Measurements from ENCODE around the gene KRT83.
A peak's percentile ranks its signal among the peaks of the same experiment; 100 is the strongest.
"Not testable (repeated sequence)": the region's sequence is repeated elsewhere in the genome, so short reads cannot be mapped to it uniquely, and the experiment has no call there.

Gene KRT83

DNA sequence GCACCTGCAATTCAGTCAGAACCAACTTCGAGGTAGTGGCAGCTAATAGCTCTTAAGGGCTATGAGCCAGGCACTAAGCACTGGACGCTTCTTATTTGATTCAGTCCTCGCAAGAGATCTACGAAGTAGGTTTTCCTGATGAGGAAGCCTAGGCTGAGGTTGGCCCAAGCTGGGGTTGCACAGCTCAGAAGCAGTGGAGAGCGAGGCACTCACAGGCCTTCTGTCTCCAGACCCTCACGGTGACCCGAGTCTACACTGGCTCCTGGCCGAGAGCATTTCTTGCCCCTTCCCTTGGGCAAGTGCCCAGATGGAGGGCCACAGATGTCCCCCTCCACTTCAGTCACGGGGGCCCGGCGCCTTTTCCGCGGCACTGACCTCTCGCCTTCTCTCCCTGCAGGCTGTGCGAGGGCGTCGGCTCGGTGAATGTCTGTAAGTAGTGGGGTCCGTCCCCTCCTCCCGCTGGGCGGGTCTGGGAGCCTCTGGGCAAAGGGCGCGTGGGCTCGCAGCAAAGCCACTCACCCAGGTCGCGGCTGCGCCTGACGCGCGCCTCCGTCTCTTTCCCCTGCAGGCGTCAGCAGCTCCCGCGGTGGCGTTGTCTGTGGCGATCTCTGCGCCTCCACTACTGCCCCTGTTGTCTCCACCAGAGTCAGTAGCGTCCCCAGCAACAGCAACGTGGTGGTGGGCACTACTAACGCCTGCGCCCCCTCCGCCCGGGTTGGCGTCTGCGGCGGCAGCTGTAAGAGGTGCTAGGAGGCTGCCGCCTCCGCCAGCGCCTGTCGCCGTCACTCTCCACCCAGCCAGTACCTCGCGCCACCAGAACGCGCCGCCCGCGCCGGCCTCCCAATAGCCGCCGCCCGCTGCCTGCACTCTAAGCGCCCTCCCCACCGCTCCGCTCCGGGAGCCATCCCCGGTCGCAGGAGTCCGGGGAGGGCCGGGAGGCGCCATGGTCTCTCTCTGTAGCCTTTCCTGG lies 13.1 kb downstream of the KRT83 start:
- peak; percentile 55 to 72 for DNase-seq

DNA sequence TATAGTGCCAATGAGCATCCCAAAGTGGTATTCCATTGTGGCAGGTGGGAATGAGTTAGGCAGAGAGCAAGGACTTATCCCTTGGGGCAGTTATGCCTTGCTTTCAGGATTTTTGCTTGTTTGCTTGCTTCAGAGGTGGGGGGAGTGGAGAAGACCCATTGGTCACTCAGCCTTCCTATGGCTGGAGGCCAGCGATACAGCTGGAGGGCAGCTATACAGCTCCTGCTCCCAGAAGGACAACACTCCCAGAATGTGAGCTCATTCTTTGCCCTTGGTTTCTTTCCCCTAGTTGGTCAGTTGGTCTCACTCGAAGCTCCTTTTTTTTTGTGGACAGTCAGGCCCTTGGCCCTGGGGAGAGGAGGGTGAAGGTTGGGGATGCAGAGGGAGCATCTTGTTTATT lies 14.5 kb downstream of the KRT83 start:
- no peak for DNase-seq

DNA sequence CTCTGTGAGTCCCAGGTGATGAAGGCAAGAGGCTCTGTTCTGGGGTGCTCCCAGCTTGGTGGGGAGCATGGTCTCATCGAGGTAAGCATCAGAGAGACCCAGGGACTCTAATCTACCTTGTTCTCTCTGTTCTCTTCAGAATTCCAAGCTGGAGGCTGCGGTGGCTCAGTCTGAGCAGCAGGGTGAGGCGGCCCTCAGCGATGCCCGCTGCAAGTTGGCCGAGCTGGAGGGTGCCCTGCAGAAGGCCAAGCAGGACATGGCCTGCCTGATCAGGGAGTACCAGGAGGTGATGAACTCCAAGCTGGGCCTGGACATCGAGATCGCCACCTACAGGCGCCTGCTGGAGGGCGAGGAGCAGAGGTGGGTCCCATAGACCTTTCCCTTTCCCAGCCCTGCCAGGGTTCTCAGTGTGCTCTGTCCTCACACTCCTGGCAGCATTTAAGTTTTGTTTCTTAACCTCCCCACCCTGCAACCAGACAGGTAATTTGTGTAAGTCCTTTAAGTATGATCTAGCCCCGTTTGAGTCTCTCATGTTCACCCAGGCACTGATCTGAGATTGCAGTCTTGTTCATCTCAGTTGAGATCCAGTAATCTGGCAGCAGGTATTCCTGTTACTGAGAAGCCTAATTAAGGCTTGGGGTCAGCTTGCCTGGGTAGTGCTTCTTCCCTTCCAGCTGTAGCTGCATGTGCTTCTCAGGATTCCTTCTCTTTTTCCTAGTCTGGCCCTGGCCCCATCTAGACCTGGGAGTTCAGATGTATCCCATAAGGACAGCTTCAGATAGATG lies 15.1 kb downstream of the KRT83 start:
- no peak for DNase-seq

DNA sequence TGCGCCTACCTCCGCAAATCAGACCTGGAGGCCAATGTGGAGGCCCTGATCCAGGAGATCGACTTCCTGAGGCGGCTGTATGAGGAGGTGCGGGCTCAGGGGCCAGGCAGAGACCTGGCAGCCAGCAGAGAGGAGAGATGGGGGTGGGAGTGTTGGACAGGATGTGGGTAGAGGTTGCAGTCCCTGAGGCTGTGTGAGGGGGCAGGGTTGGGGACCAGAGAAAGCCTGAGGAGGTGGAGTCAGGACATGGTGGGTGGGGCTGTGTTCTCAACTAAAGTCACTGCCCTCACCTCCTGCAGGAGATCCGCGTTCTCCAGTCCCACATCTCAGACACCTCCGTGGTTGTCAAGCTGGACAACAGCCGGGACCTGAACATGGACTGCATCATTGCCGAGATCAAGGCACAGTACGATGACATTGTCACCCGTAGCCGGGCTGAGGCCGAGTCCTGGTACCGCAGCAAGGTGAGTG lies 16.2 kb downstream of the KRT83 start:
- DNase-seq = peak in 1 of 2 experiments; percentile 33

DNA sequence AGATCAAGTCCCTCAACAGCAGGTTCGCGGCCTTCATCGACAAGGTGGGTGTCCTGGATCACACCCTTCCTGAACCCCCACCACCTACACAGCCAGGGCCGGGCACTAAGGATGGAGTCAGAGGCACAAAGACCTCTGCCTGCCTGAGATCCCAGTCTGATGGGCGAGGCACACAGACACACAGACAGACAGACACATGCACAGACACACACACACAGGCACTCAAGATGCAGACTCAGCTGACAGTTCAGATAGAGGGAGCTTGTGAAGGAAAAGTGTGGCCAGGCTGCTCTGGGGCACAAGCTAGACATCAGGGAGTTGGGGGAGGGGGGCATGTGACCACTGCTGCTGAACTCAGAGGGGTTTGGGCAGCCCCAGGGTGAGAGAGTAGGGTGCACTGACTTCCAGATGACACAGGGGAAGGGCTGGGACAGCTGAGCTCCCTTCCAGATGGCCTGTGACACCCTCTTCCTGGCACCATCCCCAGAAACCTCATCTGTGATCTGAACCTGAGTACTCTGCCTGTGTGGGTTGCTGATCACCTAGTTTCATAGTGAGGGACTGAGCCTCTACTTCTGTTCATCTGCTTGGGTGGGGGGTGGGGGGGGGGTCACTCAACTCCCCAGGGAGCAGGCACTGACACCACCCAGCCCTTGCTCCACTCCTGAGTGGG lies 18.8 kb downstream of the KRT83 start:
- DNase-seq = not testable (repeated sequence)

DNA sequence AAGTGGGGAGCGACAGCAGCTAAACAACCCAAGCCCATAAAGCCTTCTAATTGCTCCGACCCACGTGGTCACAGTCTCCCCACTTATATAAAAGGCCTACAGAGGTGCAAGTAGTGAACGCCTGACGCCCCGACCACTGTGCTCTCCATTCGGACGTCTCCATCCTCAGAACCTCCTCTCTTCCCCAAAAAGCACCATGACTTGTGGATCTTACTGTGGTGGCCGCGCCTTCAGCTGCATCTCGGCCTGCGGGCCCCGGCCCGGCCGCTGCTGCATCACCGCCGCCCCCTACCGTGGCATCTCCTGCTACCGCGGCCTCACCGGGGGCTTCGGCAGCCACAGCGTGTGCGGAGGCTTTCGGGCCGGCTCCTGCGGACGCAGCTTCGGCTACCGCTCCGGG lies 19.5 kb downstream of the KRT83 start:
- DNase-seq = not testable (repeated sequence)

DNA sequence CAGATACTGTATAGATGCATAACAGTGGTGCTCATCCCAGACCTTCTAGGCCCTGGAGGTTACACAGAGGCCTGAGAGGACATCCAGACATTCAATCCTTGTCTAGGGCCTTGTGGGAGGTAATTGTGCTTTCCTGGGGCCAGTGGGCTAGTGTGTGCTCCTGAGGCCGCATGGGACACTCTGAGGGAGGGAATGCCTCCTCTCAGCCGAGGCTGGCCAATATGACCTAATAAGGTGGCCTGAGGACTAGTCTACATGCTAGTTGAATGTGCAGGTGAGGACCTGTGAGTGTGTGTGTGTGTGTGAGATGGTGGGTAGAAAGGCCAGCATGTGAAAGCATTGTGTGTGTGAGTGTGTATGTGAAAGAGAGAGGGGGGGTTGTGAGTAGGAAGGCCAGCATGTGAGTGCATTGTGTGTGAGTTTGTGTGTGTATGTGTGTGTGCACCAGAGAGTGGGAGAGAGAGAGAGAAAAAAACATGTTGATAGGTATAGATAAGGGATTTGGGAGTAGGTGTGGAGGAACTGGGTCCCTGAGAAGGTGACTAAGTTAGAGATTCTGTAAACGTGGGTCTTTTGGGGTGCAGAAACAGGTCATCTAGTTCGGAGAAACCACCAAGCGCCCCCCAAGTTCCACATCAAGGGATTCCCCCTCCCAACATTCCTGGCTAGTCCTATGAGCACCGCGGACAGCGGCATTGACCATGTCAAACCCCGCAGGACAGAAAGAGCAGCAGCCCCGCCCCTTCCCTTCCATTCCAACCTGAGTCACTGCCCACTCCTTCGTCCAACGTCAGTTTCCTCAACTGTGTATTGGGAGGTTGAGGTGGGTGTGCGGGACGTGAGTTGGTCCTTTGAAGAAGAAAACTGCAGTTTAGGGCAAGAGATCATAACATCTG lies 20.2 kb downstream of the KRT83 start:
- DNase-seq = no peak

DNA sequence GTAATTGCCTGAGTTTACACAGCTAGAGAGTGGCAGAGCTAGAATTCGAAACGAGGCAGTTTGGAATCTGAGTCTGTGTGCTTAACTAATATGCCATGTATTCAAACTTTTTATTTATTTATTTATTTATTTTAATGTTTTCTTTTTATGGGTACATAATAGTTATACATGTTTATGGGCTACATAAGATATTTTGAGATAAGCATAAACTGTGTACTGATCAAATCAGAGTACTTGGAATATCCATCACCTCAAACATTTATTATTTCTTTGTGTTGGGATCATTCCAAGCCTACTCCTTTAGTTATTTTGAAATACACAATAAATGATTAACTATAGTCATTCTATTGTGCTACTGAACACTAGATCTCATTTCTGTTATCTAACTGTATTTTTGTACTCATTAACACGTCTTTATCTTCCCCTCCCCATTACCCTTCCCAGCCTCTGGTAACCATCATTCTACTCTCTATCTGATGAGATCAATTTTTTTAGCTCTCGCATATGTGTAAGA lies 22.5 kb downstream of the KRT83 start:
- DNase-seq = no peak

DNA sequence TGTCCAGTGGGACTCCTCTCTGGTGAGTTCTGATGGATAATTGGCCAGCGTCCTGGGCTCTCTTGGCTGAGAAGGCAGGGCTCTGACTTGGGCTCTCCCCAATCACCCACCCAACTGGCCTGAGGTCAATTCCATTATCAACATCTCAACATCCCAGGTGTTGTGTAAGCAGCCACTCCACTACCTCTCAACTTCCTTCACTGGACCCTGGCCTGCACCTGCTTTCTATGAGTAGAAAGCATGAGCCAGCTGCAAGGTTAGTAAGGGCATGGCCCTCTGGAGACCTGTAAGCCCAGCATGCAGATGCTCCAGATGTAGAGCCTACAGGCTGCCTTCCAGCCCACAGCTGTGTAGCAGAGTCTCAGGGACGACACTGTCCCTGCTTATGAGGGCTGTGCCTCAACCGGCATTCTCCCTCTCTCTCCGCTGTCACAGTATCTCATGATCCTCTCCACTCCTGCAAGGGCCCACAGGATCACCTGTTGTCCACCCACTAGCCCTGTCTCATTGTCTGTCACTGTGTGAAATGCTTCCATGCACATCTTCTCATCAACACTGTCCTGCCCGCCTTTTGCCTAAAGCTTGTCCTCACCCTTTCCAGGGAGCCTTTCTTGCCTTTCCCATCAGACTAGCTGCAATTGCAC lies 24.5 kb downstream of the KRT83 start:
- no peak for DNase-seq

DNA sequence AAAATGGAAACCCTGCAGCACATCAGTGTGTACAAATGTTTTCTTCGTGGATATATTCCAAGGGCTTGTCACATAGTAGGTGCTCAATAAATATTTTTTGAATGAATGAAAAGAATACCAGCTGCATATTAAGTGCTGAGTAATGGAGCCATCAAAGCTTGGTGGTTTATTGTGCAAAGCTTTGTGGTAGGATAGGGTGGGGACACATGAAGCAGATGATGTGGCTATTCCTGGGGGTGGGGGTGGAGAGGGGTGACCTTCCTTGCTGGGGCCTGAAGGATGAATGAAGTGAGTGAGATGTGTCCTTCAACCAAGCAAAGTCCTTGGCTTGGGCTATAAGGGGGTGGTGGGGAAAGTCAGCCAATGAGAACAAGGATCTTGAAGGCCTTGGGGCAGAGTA lies 25.5 kb downstream of the KRT83 start:
- DNase-seq = peak in 1 of 2 experiments; percentile 4

DNA sequence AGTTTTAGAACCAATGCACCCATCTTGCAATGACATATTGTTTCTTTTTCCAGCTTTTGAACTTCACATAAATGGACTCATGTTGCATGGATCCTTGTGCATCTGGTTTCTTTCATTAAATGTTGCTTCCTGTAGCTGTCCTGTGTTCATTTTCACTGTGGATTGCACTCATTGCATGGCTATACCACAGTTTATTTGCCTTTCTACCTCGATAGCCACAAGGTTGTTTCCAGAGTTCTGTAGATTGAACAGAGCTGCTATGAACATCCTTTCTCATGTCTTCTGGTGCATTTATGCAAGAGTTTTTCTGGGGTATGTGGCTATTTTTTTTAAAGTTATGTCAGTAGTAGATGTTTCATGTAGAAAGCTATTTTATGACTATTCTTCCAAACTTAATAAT lies 26.4 kb downstream of the KRT83 start:
- no peak for DNase-seq

DNA sequence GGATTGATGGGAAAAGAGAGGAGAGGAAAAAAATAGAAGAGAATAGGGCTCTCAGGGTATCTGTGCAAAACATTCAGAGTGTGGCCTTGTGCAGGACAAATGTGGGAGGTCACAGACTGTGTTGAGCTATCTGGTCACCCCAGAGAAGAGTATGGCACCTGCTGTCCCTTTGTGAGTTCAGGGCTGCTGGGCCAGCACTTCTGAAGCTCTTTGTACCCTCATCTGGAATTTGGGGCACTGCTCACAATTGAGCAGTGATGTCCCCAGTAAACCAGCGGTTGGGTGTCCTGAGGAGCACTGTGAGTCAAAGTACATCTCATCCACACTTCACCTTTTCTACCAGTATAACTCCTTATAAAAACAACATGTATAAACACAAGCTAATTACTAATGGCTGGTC lies 27.3 kb downstream of the KRT83 start:
- peak in 1 of 2 experiments; percentile 2 for DNase-seq

DNA sequence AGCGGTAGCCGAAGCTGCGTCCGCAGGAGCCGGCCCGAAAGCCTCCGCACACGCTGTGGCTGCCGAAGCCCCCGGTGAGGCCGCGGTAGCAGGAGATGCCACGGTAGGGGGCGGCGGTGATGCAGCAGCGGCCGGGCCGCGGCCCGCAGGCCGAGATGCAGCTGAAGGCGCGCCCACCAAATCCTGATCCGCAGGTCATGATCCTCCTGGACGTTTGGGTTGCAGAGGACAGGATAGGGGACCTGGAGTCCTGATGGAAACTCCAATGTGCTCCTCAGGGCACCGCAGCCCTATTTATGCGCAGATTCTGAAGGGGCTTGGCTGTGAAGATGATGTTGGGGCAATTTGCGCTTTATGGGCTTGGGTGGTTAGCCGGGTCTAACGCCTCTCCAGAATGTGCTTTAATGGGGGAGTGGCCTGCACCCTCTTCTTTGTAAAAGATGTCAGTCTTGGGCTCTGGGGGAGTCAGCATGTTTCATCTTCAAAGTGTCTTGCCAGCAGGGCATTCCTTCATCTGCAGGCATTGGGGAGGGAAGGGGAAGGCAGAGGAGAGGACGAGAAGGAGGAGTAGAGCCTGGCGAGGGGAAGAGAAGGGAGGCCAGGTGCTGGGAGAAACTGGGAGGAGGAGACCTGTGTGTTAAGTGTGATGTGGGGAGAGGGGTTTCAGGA lies 29.8 kb downstream of the KRT83 start, which contains the start of gene KRT81:
TSS of gene KRT81 (minus strand) at position 268 of the 669 bp plus-strand sequence. CDS start at position 199, 69 bp downstream.
- peak in 1 of 2 experiments; percentile 10 for DNase-seq

DNA sequence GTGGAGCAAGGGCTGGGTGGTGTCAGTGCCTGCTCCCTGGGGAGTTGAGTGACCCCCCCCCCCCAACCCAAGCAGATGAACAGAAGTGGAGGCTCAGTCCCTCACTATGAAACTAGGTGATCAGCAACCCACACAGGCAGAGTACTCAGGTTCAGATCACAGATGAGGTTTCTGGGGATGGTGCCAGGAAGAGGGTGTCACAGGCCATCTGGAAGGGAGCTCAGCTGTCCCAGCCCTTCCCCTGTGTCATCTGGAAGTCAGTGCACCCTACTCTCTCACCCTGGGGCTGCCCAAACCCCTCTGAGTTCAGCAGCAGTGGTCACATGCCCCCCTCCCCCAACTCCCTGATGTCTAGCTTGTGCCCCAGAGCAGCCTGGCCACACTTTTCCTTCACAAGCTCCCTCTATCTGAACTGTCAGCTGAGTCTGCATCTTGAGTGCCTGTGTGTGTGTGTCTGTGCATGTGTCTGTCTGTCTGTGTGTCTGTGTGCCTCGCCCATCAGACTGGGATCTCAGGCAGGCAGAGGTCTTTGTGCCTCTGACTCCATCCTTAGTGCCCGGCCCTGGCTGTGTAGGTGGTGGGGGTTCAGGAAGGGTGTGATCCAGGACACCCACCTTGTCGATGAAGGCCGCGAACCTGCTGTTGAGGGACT lies 30.6 kb downstream of the KRT83 start:
- DNase-seq = not testable (repeated sequence)

DNA sequence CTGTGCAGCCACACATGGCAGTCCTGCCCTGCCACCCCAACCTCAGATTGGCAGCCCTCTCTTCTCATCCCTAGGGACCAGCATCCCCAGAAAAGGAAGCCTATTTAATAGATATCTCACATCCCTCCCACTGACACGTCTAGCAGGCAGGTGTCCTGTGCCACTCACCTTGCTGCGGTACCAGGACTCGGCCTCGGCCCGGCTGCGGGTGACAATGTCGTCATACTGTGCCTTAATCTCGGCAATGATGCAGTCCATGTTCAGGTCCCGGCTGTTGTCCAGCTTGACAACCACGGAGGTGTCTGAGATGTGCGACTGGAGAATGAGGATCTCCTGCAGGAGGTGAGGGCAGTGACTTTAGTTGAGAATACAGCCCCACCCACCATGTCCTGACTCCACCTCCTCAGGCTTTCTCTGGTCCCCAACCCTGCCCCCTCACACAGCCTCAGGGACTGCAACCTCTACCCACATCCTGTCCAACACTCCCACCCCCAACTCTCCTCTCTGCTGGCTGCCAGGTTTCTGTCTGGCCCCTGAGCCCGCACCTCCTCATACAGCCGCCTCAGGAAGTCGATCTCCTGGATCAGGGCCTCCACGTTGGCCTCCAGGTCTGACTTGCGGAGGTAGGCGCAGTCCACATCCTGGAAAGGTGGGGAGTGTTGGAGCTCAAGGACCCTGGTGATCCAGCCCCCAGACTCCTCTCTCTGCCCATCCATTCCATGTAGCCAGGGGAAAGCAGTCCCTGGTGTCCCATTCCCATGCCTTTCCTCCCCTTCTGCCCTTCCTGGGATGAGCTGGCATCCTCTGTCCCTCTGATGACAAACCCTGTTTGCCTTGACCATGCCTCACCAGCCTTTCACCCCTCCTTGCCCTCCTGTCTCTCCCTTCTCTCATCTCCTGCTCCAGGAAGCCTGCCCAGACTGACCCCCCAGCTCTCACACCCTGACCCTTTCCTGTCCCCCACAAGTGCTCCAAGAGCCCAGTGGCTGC lies 33.1 kb downstream of the KRT83 start:
- DNase-seq = peak in 1 of 2 experiments; percentile 14

DNA sequence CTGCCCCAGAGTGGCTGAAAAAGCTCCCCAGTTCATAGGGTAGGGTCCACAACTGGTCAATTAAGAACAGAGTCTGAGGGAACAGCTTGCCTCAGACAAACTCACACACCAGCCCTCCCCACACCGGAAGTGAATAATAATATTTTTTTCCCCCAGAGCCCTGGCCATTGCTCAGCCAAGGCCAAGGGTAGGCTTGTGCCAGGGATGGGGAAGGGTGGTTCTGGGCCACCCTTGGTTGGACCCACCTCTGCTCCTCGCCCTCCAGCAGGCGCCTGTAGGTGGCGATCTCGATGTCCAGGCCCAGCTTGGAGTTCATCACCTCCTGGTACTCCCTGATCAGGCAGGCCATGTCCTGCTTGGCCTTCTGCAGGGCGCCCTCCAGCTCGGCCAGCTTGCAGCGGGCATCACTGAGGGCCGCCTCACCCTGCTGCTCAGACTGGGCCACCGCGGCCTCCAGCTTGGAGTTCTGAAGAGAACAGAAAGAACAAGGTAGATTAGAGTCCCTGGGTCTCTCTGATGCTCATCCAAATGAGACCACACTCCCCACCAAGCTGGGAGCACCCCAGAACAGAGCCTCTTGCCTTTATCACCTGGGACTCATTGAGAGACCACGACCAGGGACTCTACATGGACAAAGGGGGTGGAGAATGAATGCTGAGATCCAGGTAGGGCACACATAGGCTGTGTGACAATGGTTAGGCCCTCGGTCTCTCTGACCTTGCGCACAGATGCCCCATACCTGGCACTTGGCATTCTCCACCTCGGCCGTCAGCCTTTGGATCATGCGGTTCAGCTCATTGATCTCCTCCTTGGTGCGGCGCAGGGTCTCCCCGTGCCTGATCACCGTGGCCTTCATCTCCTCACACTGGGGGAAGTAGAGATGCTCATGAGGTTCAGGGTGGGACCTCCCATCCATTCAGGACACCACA lies 34.1 kb downstream of the KRT83 start:
- DNase-seq = peak in 1 of 2 experiments; percentile 15

DNA sequence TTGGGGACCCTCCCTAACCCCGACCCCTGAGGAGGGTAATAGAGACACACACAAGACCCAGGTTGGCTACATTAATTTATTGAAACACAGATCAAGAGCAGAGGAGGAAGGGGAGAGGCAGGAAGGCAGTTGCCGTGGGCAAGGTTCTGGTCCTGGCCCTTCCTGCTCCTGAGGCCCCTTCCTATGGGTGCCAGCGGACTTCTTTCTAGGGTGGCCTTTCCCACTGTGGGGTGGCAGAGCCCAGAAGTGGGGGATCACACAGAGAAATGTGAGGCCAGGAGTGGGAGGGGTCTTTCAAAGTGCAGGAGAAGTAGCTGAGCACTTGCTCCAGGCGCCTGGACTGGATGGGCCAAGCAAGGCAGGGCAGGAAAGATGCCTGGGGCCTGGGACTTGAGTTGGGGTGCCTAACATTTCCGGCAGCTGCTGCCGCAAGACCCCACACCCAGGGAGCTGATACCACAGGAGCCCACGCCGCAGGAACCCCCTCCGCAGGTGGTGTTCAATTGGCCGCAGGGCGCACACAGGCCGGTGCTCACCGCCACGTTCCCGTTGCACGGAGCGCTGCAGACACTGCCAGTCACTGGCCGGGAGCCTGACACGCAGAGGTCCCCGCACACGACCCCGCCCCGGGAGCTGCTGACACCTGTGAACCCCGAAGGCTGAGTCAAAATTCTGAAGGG lies 35.2 kb downstream of the KRT83 start:
- DNase-seq = peak in 1 of 2 experiments; percentile 5
